Neural cell (in vitro differentiated cells): ENCODE data around the gene AFTPH. TPM values are rescaled to one million over a fixed set of nuclear protein-coding genes. Genes with fewer than 3 reads are reported as not detected.
A peak's percentile ranks its signal among the peaks of the same experiment; 100 is the strongest.

Source experiments
- H2AFZ ChIP-seq: fragments of 200-600, 300-800 bp; sonication (generic), shearing (Covaris generic); 2 replicates; pipeline ENCODE4 v1.6.0; 2014; ENCODE audit warnings: low read depth, mild to moderate bottlenecking, antibody characterized with exemption, low read length, moderate library complexity
- H3F3A ChIP-seq: fragments of 200-600 bp; shearing (Covaris generic); 2 replicates; pipeline ENCODE4 v1.6.1; 2016; ENCODE audit warnings: mild to moderate bottlenecking, moderate library complexity, mixed read lengths, antibody characterized with exemption, low read length; ENCODE audit not compliant: insufficient read depth, poor library complexity, severe bottlenecking
- H3K27ac ChIP-seq: fragments of 200-600, 300-800 bp; sonication (generic), shearing (Covaris generic); 2 replicates; pipeline ENCODE4 v1.5.1; 2014; ENCODE audit warnings: mild to moderate bottlenecking, low read length, moderate library complexity
- H3K27me3 ChIP-seq: fragments of 300-800, 200-600 bp; sonication (generic), shearing (Covaris generic); 2 replicates; pipeline ENCODE4 v1.6.0; 2014; ENCODE audit warnings: mild to moderate bottlenecking, low read depth, low read length, moderate library complexity; ENCODE audit not compliant: insufficient read depth
- H3K36me3 ChIP-seq: fragments of 300-800, 200-600 bp; sonication (generic), shearing (Covaris generic); 2 replicates; pipeline ENCODE4 v1.5.1; 2014; ENCODE audit warnings: mild to moderate bottlenecking, antibody characterized with exemption, low read length, moderate library complexity; ENCODE audit not compliant: insufficient read depth
- H3K4me2 ChIP-seq: fragments of 300-800, 200-600 bp; sonication (generic), shearing (Covaris generic); 2 replicates; pipeline ENCODE4 v1.6.0; 2014; ENCODE audit warnings: mild to moderate bottlenecking, low read length
- H3K4me3 ChIP-seq: fragments of 300-800, 200-600 bp; sonication (generic), shearing (Covaris generic); 2 replicates; pipeline ENCODE4 v1.5.1; 2014; ENCODE audit warnings: mild to moderate bottlenecking, low read length, moderate library complexity
- H3K79me2 ChIP-seq: fragments of 200-600 bp; shearing (Covaris generic); replicated peaks from 2 replicates; pipeline ENCODE4 v1.6.0; 2014; ENCODE audit warnings: mild to moderate bottlenecking, low read length, moderate library complexity; ENCODE audit not compliant: insufficient read depth
- H3K9ac ChIP-seq: fragments of 300-800, 200-600 bp; sonication (generic), shearing (Covaris generic); 2 replicates; pipeline ENCODE4 v1.6.1; 2016; ENCODE audit warnings: mild to moderate bottlenecking, low read length, mixed read lengths
- H3K9me2 ChIP-seq: fragments of 200-600 bp; shearing (Covaris generic); 2 replicates; pipeline ENCODE4 v1.6.1; 2016; ENCODE audit warnings: mild to moderate bottlenecking, low read length, mixed read lengths; ENCODE audit not compliant: insufficient read depth
- H3K9me3 ChIP-seq: fragments of 200-600, 300-800 bp; sonication (generic), shearing (Covaris generic); 2 replicates; pipeline ENCODE4 v1.6.1; 2016; ENCODE audit warnings: mild to moderate bottlenecking, mixed run types, low read length, moderate library complexity, mixed read lengths
- H4K20me1 ChIP-seq: fragments of 200-600 bp; shearing (Covaris generic); 2 replicates; pipeline ENCODE4 v1.6.1; 2016; ENCODE audit warnings: mild to moderate bottlenecking, mixed run types; ENCODE audit not compliant: insufficient read depth
- CTCF ChIP-seq: fragments of 450-650 bp; IDR thresholded peaks from 2 replicates; pipeline ENCODE4 v1.5.1; 2014; ENCODE audit warnings: antibody characterized with exemption, mild to moderate bottlenecking, moderate library complexity; ENCODE audit not compliant: poor library complexity, severe bottlenecking
- EP300 ChIP-seq: fragments of 450-650 bp; conservative IDR thresholded peaks from 2 replicates; pipeline ENCODE4 v1.6.1; 2014; ENCODE audit warnings: antibody characterized with exemption, mild to moderate bottlenecking, moderate library complexity; ENCODE audit not compliant: poor library complexity, severe bottlenecking
- EZH2 ChIP-seq: fragments of 200-600, 300-800 bp; shearing (Covaris generic), sonication (generic); IDR thresholded peaks from 2 replicates; pipeline ENCODE4 v1.6.1; 2014; ENCODE audit warnings: antibody characterized with exemption, low read length, borderline replicate concordance, mild to moderate bottlenecking; ENCODE audit not compliant: insufficient read depth, poor library complexity, severe bottlenecking
- MXI1 ChIP-seq: fragments of 450-650 bp; conservative IDR thresholded peaks from 2 replicates; pipeline ENCODE4 v1.6.1; 2014; ENCODE audit warnings: antibody characterized with exemption, mild to moderate bottlenecking; ENCODE audit not compliant: poor library complexity, severe bottlenecking
- POLR2AphosphoS5 ChIP-seq: IDR thresholded peaks from 2 replicates; pipeline ENCODE4 v1.6.1; 2012
- RAD21 ChIP-seq: fragments of 450-650 bp; conservative IDR thresholded peaks from 2 replicates; pipeline ENCODE4 v1.6.1; 2014; ENCODE audit warnings: antibody characterized with exemption, mild to moderate bottlenecking, moderate library complexity
- SMC3 ChIP-seq: fragments of 450-650 bp; conservative IDR thresholded peaks from 2 replicates; pipeline ENCODE4 v1.6.1; 2014; ENCODE audit warnings: antibody characterized with exemption, mild to moderate bottlenecking, moderate library complexity; ENCODE audit not compliant: poor library complexity
- TAF1 ChIP-seq: IDR thresholded peaks from 2 replicates; pipeline ENCODE4 v1.6.1; 2012; ENCODE audit warnings: low read depth
- polyA plus RNA-seq: library from polyadenylated mRNA; depleted of rRNA; stranded (reverse); fragments of >200 nt; gene quantifications from 2 replicates; pipeline ENCODE4 v1.2.3, GENCODE V29; 2014
- TF ChIP-seq, protein P1 (sequence below): IDR thresholded peaks from 2 replicates; pipeline ENCODE4 v1.6.1; 2012; ENCODE audit warnings: borderline replicate concordance

AFTPH gene
- polyA plus RNA-seq, 1 donor from 2014 or later: 63.0 TPM

DNA sequence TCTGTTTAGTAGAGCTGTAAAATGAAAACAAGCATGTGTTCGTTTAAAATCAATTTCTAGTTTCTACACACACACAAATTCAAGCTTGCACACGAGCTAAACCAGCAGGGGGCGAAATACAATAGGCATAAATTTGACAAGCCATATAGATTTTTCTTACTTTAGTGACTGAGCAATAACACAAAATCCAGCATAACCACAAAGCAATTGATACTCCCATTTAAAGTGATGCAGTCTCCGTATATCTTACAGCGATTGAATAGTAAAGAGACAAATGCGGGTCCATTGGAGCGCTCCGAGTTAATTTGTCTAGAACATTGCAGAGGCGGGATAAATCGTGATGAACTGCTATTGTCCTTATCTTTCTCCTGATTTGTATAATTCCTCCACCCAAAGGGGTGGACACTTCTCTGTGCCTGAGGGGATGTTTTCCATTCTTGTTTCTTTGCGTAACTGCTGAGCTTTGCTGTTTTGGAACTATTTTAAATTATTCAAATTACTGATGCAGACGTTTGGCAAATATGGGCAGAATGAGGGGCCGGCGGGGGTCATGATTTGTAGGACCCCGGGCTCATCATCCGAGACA lies 1.2 kb upstream of the AFTPH start:
- Histone ChIP-seq H3K9ac (peak overlapping the region; percentile 91), H3K36me3 (no peaks in the 10 kb centered on the region), H3K27ac (peak overlapping the region; percentile 98)

DNA sequence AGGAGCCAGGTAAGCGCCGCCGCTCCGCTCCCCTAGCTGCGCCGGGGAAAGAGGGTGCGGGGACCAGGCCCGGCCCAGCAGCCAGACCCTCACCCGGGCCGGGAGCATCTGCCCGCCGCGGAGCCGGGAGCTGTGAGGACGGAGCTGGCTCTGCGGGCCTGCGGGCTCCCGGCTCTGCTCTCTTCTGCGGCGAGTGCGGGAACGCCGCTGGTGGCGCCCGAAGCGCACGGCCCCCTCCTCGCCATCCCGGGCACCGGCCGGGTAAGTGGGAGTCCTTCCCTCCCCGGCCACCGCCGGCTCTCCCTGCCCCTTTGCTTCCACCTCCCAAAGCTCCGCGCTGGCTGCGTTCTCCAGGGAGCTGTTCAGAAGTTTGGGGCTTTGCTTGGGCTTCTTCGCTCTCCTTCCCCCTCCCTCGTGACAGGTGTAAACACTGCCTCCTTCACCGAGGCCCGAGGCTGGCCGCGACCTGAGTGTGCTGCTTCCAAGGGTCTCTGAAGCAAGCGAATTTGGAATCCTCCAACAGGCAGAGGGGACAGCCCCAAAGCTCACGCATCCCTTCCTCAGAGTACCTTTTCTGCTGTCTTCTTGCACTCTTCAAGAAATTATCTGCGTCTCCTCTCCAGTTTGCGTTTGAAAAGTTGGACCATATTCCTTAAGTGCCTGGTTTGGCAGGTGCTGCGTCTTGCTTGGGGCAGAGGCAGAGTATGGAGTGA lies 632 bp downstream of the AFTPH start:
- Histone ChIP-seq H3K27me3 (no peaks in the 10 kb centered on the region), H4K20me1 (no peaks in the 10 kb centered on the region)
- TF ChIP-seq MXI1 (no peak), RAD21 (peak; percentile 15), EZH2 (no peak), POLR2AphosphoS5 (no peak), TAF1 (no peak), CTCF (no peak), SMC3 (no peak), EP300 (no peak)

More for the DNA sequence above, 1.2 kb upstream of the AFTPH start:
- H4K20me1 ChIP-seq: no peaks in the 10 kb centered on the region
- peaks cover 24% of the 10 kb centered on the region for H3K79me2 ChIP-seq
- peak overlapping the region; percentile 98 for H3K4me2 ChIP-seq
- peaks cover 7% of the 10 kb centered on the region for H3F3A ChIP-seq
- peak overlapping the region; percentile 79 for H3K4me3 ChIP-seq
- H2AFZ ChIP-seq: peak overlapping the region; percentile 75
- no peaks in the 10 kb centered on the region for H3K27me3 ChIP-seq
- TF ChIP-seq CTCF (peak; percentile 90), EP300 (peak; percentile 22), RAD21 (peak; percentile 69), POLR2AphosphoS5 (peak; percentile 74), MXI1 (no peak), SMC3 (peak; percentile 81), EZH2 (no peak)
- TF ChIP-seq, protein P1, sequence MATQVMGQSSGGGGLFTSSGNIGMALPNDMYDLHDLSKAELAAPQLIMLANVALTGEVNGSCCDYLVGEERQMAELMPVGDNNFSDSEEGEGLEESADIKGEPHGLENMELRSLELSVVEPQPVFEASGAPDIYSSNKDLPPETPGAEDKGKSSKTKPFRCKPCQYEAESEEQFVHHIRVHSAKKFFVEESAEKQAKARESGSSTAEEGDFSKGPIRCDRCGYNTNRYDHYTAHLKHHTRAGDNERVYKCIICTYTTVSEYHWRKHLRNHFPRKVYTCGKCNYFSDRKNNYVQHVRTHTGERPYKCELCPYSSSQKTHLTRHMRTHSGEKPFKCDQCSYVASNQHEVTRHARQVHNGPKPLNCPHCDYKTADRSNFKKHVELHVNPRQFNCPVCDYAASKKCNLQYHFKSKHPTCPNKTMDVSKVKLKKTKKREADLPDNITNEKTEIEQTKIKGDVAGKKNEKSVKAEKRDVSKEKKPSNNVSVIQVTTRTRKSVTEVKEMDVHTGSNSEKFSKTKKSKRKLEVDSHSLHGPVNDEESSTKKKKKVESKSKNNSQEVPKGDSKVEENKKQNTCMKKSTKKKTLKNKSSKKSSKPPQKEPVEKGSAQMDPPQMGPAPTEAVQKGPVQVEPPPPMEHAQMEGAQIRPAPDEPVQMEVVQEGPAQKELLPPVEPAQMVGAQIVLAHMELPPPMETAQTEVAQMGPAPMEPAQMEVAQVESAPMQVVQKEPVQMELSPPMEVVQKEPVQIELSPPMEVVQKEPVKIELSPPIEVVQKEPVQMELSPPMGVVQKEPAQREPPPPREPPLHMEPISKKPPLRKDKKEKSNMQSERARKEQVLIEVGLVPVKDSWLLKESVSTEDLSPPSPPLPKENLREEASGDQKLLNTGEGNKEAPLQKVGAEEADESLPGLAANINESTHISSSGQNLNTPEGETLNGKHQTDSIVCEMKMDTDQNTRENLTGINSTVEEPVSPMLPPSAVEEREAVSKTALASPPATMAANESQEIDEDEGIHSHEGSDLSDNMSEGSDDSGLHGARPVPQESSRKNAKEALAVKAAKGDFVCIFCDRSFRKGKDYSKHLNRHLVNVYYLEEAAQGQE: peak; percentile 32
- H3K9me3 ChIP-seq: no peaks in the 10 kb centered on the region
- H3K9me2 ChIP-seq: no peaks in the 10 kb centered on the region

More for the DNA sequence above, 632 bp downstream of the AFTPH start:
- Histone ChIP-seq H2AFZ (peak overlapping the region; percentile 70), H3K79me2 (peaks cover 42% of the 10 kb centered on the region), H3K27ac (peak overlapping the region; percentile 90), H3K9ac (peak overlapping the region; percentile 94), H3K9me2 (no peaks in the 10 kb centered on the region), H3K4me2 (peak overlapping the region; percentile 72), H3F3A (peaks cover 7% of the 10 kb centered on the region), H3K36me3 (no peaks in the 10 kb centered on the region), H3K9me3 (no peaks in the 10 kb centered on the region), H3K4me3 (peak overlapping the region; percentile 79)
